Stimulated activated CD8-positive, alpha-beta memory T cell treated with anti-CD3 and anti-CD28 coated beads, Interleukin-15, amount 100 ng/mL, for 1 hour (primary cell): ENCODE data around the gene BMP7.

Source experiments
- DNase-seq: peaks from one replicate; pipeline ENCODE4 v3.0.0-alpha.2; 2020; ENCODE audit warnings: low read depth

Gene BMP7

DNA sequence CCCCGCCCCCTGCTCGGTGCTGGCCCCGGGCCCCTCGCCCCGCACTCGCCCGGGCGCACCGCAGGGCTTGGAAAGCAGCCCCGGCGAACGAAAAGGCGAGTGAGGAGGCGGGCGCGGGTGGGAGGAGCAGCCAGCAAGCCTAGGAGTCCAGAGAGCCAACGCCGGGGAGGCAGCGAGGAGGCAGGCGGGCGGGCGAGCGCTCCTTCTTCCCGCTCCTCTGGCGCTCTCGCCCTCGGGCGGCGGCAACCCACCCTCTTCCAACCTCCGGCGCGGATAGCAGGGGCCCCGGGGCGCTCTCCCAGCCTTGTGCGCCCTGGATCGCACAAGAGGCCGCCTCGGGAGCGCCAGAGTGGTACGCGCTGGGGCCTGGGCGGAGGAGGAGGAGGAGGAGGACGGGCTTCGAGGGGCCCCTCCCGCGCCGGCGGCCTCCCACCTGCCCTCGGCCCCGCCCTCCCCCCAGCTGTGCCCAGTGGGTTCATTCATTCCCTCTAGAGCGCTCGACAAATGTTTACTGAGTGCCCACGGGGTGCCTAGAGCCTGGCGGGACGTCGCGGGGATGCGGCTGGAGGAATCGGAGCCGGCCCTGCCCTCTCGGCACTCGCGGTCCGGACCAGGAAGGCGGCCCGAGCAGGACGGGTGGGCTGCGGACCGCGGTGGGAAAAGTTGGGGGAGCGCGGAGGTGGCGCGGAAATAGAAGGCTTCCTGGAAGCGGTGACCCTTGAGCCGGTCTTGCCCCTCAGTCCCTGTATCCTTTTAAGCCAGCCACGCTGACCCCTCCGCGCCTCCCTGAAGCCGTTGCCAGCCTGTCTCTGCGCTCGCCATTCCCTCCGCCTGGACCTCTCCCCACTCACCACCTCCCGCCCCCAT, at the start of gene BMP7:
Gene BMP7 (minus strand): TSS at position 351 of the 867 bp plus-strand sequence. CDS start 519 bp downstream, outside the sequence.
- DNase-seq: no peak

DNA sequence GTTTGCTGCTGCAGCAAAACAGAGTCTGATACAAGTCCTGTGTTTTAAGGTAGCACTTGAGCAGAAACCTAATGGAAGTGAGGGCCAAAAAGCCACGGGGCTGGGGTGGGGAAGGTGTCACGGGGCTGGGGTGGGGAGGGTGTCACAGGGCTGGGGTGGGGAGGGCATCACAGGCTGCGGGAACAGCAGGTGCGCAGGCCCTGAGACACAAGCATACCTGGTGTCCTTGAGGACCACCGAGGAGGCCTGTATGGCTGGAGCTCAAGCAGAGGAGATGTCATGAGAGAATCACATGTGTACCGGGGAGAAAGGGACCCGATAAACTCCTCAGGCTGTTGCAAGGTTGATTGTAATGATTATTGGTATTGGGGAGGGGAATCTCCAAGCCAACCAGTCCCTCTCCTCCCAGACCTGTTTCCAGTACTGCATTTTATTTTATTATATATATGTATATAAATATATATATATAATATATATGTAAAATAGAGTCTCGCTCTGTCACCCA, 49.6 kb upstream of the BMP7 start:
- no peak for DNase-seq

DNA sequence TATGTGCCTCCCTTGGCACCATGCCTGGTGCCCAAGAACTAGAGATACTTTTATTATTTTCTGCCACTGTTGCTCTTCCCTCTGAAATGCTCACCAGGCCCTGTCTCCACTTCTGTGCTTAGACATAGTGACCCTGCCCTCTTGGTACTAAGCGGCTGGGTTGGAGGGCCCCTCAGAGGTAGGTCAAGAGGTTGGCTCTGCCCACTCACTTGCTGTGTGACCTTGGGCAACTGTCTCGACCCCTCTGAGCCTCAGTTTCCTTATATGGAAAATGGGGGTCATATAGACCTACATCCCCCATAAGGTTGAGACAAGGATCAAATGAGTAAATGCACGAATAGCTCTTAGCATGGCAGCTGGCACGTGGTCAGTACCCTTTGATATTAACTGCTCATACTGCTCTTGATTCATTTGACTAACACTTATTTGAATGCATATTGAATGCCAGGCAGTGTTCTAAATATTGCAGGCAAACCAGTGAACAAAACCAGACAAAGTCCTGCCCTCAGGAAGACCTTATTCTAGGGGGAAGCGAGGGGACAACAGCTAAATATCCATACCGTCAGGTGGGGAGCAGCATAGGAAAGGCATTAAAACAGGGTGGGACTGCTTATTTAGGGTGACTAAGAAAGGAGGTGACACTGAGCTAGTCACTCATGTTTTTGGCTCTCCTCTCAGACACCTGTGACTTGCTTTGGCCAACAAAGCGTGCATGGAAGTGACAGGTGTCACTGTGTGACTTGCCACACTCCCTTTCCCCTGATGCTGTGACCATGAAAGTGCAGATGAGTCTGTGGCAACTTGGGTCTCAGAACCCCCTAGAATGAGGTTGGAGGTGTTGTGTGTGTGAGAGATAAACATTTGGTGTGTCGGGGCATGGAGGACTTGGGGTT, 48.9 kb upstream of the BMP7 start:
- DNase-seq: no peak

DNA sequence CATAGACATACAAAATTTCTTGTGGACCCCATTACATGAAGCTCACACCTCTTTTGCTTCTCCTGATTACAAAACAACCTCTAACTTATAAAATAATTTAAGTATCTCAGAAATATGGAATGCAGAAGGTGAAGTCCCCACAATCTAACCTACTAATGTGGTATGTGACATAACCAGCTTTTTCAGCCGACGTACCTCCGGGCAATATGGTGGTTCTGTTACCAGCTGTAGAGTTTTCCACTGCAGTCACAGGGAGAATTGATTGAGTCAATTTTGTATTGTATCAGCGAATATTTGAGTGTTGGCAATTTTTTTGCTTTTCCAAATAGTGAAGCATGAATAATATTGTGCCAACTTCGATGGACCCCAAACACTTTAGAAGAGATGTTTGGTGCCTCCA, 47.5 kb upstream of the BMP7 start:
- DNase-seq: no peak

DNA sequence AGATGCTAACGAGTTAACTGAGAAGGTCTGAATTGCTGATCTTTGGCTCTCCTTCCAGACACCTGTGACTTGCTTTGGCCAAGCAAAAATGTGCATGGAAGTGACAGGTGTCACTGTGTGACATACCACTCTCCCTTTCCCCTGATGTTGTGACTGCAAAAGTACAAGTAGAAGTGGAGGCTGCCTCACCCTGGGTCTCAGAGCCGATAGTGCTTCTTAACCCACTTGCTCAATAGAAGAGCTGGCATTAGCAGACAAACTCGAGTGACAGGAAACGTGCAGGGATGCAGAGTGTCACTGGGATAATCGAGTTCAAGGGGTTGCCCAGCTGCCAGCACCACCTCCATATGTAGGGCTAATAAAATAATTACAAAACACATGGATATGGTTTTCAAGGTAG, 46.8 kb upstream of the BMP7 start:
- no peak for DNase-seq

- DNase-seq: no peak
Measured at GRCh38 chr20:57312138-57312537, 45.7 kb upstream of the BMP7 start.

- no peak for DNase-seq
Measured at GRCh38 chr20:57310821-57311514, 44.5 kb upstream of the BMP7 start.

DNA sequence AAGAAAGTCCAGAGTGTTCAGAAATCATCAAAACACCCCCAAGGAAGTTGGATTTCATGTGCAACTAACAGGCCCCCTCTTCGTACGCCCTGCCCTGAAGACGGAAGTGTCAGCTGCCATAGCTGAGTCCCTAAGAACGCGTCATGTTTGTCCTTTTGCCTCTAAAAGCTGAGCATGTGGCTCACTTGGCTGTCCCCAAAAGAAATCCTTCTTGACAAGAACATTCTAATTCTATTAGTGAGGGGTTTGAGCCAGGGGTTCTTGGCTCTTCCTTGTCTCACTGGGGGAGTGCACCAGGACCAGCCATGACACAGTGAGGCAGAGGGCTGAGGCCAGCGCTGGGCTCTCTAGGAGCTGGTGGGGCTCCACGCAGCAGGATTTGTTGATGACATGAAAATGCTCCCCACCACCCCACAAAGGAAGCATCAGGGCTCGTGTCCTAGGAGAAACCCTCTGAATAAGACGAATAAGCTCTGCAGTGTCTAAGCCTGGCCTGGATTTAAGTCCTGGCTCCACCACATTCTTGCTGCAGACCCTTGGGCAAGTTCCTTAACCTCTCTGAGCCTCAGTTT, 43.2 kb upstream of the BMP7 start:
- no peak for DNase-seq

DNA sequence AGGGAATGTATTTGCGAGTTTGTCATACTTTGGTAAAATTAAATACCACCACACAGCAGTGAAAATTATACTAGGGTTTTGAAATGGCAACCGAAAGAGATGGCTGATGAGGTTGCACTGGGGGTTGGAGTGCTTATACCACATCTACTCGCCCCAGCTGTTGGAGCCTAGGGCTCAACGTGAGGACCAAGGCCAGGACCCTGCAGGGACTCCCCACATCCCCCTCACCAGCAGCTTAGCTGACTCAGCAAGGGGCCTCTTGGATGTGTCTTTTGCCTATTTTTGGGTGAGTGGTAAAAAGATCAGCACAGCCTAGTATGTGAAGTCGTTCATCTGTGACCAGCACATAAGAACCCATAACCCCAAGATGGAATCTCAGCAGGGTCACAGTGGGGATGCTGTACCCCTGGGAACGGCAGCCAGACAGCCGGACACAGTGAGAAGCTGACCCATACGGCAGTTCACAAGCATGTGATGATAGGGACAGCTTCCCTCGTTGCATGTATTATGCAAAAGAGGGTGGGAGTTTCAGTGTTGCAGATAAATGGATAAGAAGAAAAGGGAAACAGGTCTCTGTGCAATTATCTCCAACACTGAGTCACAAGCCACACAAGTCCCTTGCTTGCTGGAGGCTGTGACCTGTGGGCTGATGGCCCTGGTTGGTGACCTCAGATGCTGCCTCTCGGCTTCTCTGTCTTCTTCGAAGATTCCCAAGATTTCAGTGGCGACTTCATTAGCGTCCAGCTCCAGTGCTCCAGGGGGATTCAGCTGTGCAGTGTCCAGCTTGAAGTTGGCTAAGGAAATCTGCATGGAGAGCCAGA, 42.2 kb upstream of the BMP7 start:
- DNase-seq: no peak

GRCh38 chr20:57306747-57307146, 40.3 kb upstream of the BMP7 start:
- DNase-seq: no peak

- DNase-seq: no peak
Measured at GRCh38 chr20:57301026-57301425, 34.6 kb upstream of the BMP7 start.

- no peak for DNase-seq
Measured at GRCh38 chr20:57298457-57298856, 32.0 kb upstream of the BMP7 start.

DNA sequence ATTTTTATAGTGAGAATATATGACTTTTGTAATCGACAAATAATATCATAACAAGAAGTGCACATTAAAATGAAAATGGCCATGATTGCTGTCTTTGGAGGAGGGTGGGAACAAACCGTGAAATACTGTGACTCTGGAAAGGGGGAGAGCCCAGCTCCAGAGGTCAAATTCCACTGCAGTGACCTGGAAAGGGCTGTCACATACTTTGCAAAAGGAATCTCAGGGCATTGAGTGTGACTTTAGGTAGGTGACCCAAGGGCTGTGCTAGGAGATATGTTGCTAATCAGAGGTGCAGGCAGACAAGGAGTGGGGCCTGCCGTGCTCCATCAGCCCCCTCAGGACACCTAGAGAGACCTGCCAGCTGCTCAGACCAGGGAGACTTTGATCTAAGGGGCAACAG, 28.1 kb upstream of the BMP7 start:
- DNase-seq: no peak

- no peak for DNase-seq
Measured at GRCh38 chr20:57293995-57294394, 27.6 kb upstream of the BMP7 start.

GRCh38 chr20:57292611-57293010, 26.2 kb upstream of the BMP7 start:
- DNase-seq: no peak

DNA sequence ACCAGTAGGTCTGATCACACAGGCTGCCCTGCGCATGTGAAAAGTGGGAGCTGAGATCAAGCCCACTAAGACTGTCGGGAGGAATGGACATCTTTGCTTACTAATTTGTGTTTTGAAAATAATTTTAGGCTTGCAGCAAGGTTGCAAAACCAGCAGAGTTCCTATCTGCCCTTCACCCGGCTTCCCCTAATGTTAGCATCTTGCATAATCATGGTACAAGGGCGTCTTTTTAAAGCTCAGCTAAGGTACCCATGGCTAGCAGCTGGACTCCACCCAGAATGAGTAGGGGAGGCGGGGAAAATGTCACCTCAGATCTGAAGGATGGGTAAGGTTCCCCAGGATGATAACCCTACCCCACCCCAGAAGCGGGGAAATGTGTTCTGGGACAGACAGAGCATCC, 25.3 kb upstream of the BMP7 start:
- no peak for DNase-seq

DNA sequence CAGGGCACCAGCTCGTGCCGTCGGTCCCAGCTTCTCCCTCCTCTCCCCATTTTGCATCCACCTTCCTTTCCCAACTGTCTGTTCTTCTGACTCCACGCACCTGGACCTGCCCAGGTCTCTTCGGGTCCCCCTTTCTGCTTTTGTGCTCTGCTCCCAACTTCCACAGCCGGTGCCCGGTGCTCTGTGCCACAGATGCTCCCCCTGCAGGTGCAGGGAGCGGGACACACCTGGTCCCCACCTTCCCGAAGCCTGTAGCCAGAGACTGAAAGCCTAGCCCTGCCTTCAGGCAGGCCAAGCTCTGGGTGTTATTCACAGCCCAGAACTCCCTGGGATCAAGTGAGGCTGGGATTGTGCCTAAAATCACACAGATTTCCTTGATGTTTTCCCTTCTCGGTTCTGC, 24.6 kb upstream of the BMP7 start:
- no peak for DNase-seq

- DNase-seq: no peak
Measured at GRCh38 chr20:57290178-57290484, 23.7 kb upstream of the BMP7 start.

DNA sequence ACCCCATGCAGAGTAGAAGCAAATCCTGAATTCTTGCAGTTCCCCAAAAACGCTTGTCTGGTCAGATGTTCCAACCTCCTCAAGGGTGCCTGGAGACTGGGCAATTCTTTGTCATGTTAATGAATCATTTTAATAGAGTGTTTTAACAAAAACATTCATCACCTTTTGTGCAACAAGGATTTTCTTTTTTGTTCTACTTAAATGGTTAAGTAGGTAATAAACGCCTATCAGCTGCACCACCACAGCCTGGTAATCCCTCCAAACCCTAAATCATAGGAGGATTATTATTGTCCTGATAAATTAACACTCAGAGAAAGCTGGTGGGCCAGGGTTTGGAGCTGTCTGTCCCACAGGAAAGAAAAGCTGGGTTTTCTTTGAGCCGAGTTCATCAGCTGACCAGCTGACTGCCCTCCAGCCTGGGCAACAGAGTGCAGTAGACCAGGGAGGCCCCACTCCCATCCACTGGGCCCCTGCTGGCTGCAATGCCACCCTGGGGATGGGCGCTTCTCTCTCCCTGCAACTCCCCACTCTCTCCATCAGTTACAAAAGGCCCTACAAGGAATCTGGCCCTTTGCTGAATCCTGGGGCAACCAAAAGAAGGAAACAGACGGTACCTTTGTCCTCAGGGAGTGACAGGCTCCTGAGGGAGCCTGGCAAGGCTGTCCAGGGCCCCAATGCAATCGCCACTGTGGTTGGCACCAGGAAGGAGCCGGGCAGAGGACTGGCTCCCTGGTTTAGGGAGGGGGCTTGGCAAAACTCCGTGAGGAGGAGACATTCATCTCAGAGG, 23.1 kb upstream of the BMP7 start:
- no peak for DNase-seq

- DNase-seq: no peak
Measured at GRCh38 chr20:57288651-57289277, 22.3 kb upstream of the BMP7 start.
